DND-41 (cell line): ENCODE results near the gene NPSR1.

ENCODE experiments used
- ATAC-seq: fragments of 200-7000 bp; cut with Tn5 transposase; 3 replicates; pipeline ENCODE4 v1.9.1; 2021; ENCODE audit warnings: low read depth; ENCODE audit not compliant: insufficient read depth
- DNase-seq: peaks from one replicate; pipeline ENCODE4 v3.0.0-alpha.2; 2020
- H2AFZ ChIP-seq: 2 replicates; pipeline ENCODE4 v1.6.0; 2012; ENCODE audit warnings: low read depth, low read length
- H3K27ac ChIP-seq: 2 replicates; pipeline ENCODE4 v1.5.1; 2012; ENCODE audit warnings: low read length, inconsistent platforms
- H3K27me3 ChIP-seq: fragments of 200-600 bp; sonication (generic); 2 replicates; pipeline ENCODE4 v1.6.0; 2012; ENCODE audit warnings: low read length, mild to moderate bottlenecking, inconsistent platforms; ENCODE audit not compliant: insufficient read depth, poor library complexity
- H3K36me3 ChIP-seq: 2 replicates; pipeline ENCODE4 v1.5.1; 2012; ENCODE audit warnings: low read length, inconsistent platforms; ENCODE audit not compliant: insufficient read depth
- H3K4me1 ChIP-seq: 2 replicates; pipeline ENCODE4 v1.5.1; 2012; ENCODE audit warnings: mild to moderate bottlenecking, low read length; ENCODE audit not compliant: insufficient read depth
- H3K4me2 ChIP-seq: 2 replicates; pipeline ENCODE4 v1.6.0; 2012; ENCODE audit warnings: mild to moderate bottlenecking, moderate library complexity, low read length, inconsistent platforms; ENCODE audit not compliant: insufficient read depth
- H3K4me3 ChIP-seq, 2 experiments: fragments of 200-600 bp in 1 of 2; shearing (Covaris generic) in 1 of 2; 2 replicates each; pipeline ENCODE4 v1.5.1; 2012 to 2016; ENCODE audit warnings: inconsistent platforms in 2 of 2, low read length in 2 of 2, mild to moderate bottlenecking in 2 of 2, low read depth in 1 of 2, moderate library complexity in 1 of 2
- H3K79me2 ChIP-seq: 2 replicates; pipeline ENCODE4 v1.6.0; 2012; ENCODE audit warnings: low read length, inconsistent platforms; ENCODE audit not compliant: insufficient read depth
- H3K9ac ChIP-seq: 2 replicates; pipeline ENCODE4 v1.6.0; 2012; ENCODE audit warnings: low read depth, mild to moderate bottlenecking, inconsistent platforms, low read length, moderate library complexity
- H3K9me3 ChIP-seq: 2 replicates; pipeline ENCODE4 v1.5.1; 2012; ENCODE audit warnings: low read length, moderate library complexity, mild to moderate bottlenecking, inconsistent platforms; ENCODE audit not compliant: insufficient read depth, severe bottlenecking
- H4K20me1 ChIP-seq: 2 replicates; pipeline ENCODE4 v1.6.0; 2012; ENCODE audit warnings: low read length; ENCODE audit not compliant: insufficient read depth
- EZH2 ChIP-seq: IDR thresholded peaks from 3 replicates; pipeline ENCODE4 v1.6.1; 2012; ENCODE audit warnings: borderline replicate concordance, low read depth, mild to moderate bottlenecking, moderate library complexity, low read length, inconsistent platforms; ENCODE audit not compliant: severe bottlenecking
- TF ChIP-seq, protein P1 (sequence below): IDR thresholded peaks from 2 replicates; pipeline ENCODE4 v1.5.1; 2012; ENCODE audit warnings: borderline replicate concordance, low read length, moderate library complexity, mild to moderate bottlenecking; ENCODE audit not compliant: poor library complexity, severe bottlenecking; ENCODE audit errors: extremely low read depth

Gene NPSR1

DNA sequence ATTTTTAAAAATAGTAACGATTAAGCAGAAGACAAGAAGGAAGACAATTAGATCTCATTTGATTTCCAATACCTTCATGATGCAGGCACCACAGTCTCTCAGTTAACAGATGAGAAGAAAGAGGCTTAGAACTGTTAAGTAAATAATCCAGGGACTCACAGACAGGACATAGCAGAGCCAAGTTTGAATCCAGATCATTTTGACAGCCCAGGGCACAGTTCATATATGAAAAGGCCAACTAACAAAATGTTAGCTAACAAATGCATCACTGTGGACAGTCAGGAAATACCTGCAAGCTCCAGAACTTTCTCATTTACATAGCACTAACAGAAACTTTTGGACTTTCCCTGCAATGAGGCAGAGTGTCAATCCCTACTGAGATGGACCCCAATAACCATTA lies 4.2 kb upstream of the NPSR1 start:
- H3K27me3 ChIP-seq: no peaks in the 10 kb centered on the region
- ATAC-seq (no peak), DNase-seq (no peak)
- H3K4me1 ChIP-seq: no peaks in the 10 kb centered on the region
- H4K20me1 ChIP-seq: no peaks in the 10 kb centered on the region
- H3K27ac ChIP-seq: no peak overlapping the region
- no peaks in the 10 kb centered on the region for H3K79me2 ChIP-seq
- no peaks in the 10 kb centered on the region for H3K9me3 ChIP-seq
- TF ChIP-seq, protein P1, sequence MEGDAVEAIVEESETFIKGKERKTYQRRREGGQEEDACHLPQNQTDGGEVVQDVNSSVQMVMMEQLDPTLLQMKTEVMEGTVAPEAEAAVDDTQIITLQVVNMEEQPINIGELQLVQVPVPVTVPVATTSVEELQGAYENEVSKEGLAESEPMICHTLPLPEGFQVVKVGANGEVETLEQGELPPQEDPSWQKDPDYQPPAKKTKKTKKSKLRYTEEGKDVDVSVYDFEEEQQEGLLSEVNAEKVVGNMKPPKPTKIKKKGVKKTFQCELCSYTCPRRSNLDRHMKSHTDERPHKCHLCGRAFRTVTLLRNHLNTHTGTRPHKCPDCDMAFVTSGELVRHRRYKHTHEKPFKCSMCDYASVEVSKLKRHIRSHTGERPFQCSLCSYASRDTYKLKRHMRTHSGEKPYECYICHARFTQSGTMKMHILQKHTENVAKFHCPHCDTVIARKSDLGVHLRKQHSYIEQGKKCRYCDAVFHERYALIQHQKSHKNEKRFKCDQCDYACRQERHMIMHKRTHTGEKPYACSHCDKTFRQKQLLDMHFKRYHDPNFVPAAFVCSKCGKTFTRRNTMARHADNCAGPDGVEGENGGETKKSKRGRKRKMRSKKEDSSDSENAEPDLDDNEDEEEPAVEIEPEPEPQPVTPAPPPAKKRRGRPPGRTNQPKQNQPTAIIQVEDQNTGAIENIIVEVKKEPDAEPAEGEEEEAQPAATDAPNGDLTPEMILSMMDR: no peak
- TF ChIP-seq EZH2: no peak
- no peak overlapping the region for H3K4me3 ChIP-seq
- H3K4me2 ChIP-seq: no peak overlapping the region
- H2AFZ ChIP-seq: no peak overlapping the region
- no peak overlapping the region for H3K9ac ChIP-seq
- H3K36me3 ChIP-seq: no peaks in the 10 kb centered on the region

DNA sequence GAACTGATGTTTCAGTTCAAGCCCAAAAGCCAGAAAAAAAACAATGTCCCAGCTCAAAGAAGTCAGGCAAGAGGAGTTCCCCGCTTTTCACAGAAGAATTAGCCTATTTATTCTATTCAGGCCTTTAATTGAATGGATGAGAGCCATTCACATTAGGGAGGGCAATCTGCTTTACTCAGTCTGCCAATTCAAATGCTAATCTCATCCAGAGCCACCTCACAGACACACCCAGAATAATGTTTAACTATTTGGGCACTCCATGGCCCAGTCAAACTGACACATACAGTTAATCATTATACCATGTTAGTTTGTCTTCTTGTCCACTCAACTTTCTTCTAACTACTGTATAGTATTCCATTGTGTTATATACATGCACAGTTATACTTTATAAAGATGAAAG lies 2.6 kb upstream of the NPSR1 start:
- TF ChIP-seq EZH2: no peak
- TF ChIP-seq, protein P1: no peak
- Histone ChIP-seq H3K79me2 (no peaks in the 10 kb centered on the region), H3K4me1 (no peaks in the 10 kb centered on the region), H3K9me3 (no peaks in the 10 kb centered on the region), H4K20me1 (no peaks in the 10 kb centered on the region), H3K4me2 (no peak overlapping the region), H3K4me3 (no peak overlapping the region), H2AFZ (no peak overlapping the region), H3K9ac (no peak overlapping the region), H3K27me3 (no peaks in the 10 kb centered on the region), H3K36me3 (no peaks in the 10 kb centered on the region), H3K27ac (no peak overlapping the region)
- ATAC-seq (no peak), DNase-seq (no peak)

DNA sequence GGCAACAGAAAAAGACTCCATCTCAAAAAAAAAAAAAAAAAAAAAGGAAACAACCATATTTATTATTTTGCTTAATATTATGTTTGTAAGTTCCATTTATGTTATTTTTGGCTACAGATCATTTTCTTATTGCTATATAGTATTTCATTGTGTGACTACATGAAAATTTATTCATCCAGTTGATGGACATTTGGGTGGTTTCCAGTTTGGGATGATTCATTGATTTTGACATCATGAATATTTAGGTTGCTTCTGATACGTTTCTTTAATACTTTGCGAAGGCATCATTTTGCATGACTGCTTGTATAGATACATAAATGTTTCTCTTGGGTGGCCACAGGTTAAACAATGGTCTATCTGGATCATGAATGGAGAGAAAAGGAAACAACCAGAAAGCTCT lies 2.0 kb upstream of the NPSR1 start:
- H3K9ac ChIP-seq: no peak overlapping the region
- no peak for TF ChIP-seq EZH2
- TF ChIP-seq, protein P1: no peak
- H3K4me3 ChIP-seq: no peak overlapping the region
- H3K36me3 ChIP-seq: no peaks in the 10 kb centered on the region
- no peaks in the 10 kb centered on the region for H4K20me1 ChIP-seq
- no peak overlapping the region for H2AFZ ChIP-seq
- no peaks in the 10 kb centered on the region for H3K79me2 ChIP-seq
- H3K4me1 ChIP-seq: no peaks in the 10 kb centered on the region
- no peak overlapping the region for H3K27ac ChIP-seq
- ATAC-seq (no peak), DNase-seq (no peak)
- no peaks in the 10 kb centered on the region for H3K9me3 ChIP-seq
- no peak overlapping the region for H3K4me2 ChIP-seq
- no peaks in the 10 kb centered on the region for H3K27me3 ChIP-seq
